GM12878 (cell line): ENCODE data around the gene STEAP3. TPM values are rescaled to one million over a fixed set of nuclear protein-coding genes. Genes with fewer than 3 reads are reported as not detected.

Experiments
- ATAC-seq: fragments of 200-7000 bp; cut with Tn5 transposase; 3 replicates; pipeline ENCODE4 v1.9.1; 2020; ENCODE audit warnings: mild to moderate bottlenecking, moderate library complexity
- BruUV-seq: library from RNA; stranded (reverse); fragments of 400-500 nt; replicated peaks from 2 replicates; lab custom pipeline; 2021; lab: Mats Ljungman, UMichigan
- CTCF ChIA-PET: fragments of 300-600 bp; sonication (Branson Sonifier 250); formaldehyde crosslinking; extraction: SDS; loops from one replicate; lab custom pipeline; 2021; ENCODE audit warnings: inconsistent platforms; lab: Yijun Ruan, JAX
- POLR2A ChIA-PET: fragments of 350-600 bp; formaldehyde crosslinking; extraction: SDS; loops from one replicate; lab custom pipeline; 2021; ENCODE audit warnings: inconsistent platforms; lab: Charles Lee
- RAD21 ChIA-PET: fragments of 300-600 bp; sonication (Branson Sonifier 250); formaldehyde crosslinking; loops from one replicate; lab custom pipeline; 2023; ENCODE audit warnings: antibody characterized with exemption; ENCODE audit not compliant: unreplicated experiment; lab: Charles Lee
- SMC1A ChIA-PET: fragments of 300-600 bp; sonication (Branson Sonifier 250); formaldehyde crosslinking; loops from one replicate; lab custom pipeline; 2023; ENCODE audit not compliant: unreplicated experiment, uncharacterized antibody; lab: Charles Lee
- DNase-seq: peaks from one replicate; pipeline ENCODE4 v3.0.0-alpha.2; 2011; ENCODE audit warnings: low read depth, low spot score
- FAIRE-seq: peaks from 3 replicates; lab custom pipeline; 2011; peaks lifted over from hg19 to GRCh38; lab: Jason Lieb, UNC
- H2AFZ ChIP-seq: 2 replicates; pipeline ENCODE4 v1.6.0; 2011; ENCODE audit warnings: low read depth, low read length, control low read depth; ENCODE audit not compliant: control insufficient read depth
- H3K27ac ChIP-seq: 2 replicates; pipeline ENCODE4 v1.5.1; 2011; ENCODE audit warnings: control low read depth; ENCODE audit not compliant: control insufficient read depth, insufficient read depth
- H3K27me3 ChIP-seq, 2 experiments: replicated peaks in 1 of 2; 2 replicates each; pipeline versions ENCODE4 v1.6.0 to v1.6.1; 2011; ENCODE audit warnings: low read length in 1 of 2; ENCODE audit not compliant: control insufficient read depth in 2 of 2, insufficient read depth in 2 of 2
- H3K36me3 ChIP-seq, 2 experiments: 2 replicates each; pipeline ENCODE4 v1.5.1; 2011; ENCODE audit warnings: low read length in 1 of 2; ENCODE audit not compliant: control insufficient read depth in 2 of 2, insufficient read depth in 2 of 2
- H3K4me1 ChIP-seq: 2 replicates; pipeline ENCODE4 v1.6.1; 2011; ENCODE audit warnings: mild to moderate bottlenecking, low read length, moderate library complexity, mixed read lengths; ENCODE audit not compliant: control insufficient read depth, insufficient read depth
- H3K4me2 ChIP-seq: 2 replicates; pipeline ENCODE4 v1.6.0; 2011; ENCODE audit warnings: control low read depth; ENCODE audit not compliant: control insufficient read depth, insufficient read depth
- H3K4me3 ChIP-seq: fragments of 200-600 bp; sonication (generic); 2 replicates; pipeline ENCODE4 v1.5.1; 2016
- H3K79me2 ChIP-seq: 2 replicates; pipeline ENCODE4 v1.6.0; 2011; ENCODE audit warnings: low read length; ENCODE audit not compliant: control insufficient read depth, insufficient read depth
- H3K9ac ChIP-seq: 2 replicates; pipeline ENCODE4 v1.8.0; 2011; ENCODE audit warnings: low read length, control low read depth, mixed read lengths; ENCODE audit not compliant: control insufficient read depth, insufficient read depth
- H3K9me3 ChIP-seq: replicated peaks from 3 replicates; pipeline ENCODE4 v1.5.1; 2011; ENCODE audit warnings: mild to moderate bottlenecking, low read length; ENCODE audit not compliant: control insufficient read depth, insufficient read depth
- H4K20me1 ChIP-seq: 2 replicates; pipeline ENCODE4 v1.6.0; 2011; ENCODE audit not compliant: control insufficient read depth, insufficient read depth
- ATF7 ChIP-seq: fragments of 450-650 bp; IDR thresholded peaks from 2 replicates; pipeline ENCODE4 v1.6.1; 2016; ENCODE audit warnings: low read depth, mild to moderate bottlenecking
- BACH1 ChIP-seq: fragments of 450-650 bp; IDR thresholded peaks from 2 replicates; pipeline ENCODE4 v1.6.1; 2017; ENCODE audit warnings: mild to moderate bottlenecking, borderline replicate concordance
- BHLHE40 ChIP-seq, 2 experiments: fragments of 450-650 bp in 1 of 2; IDR thresholded peaks; 2 replicates each; pipeline ENCODE4 v1.6.1; 2011 to 2017; ENCODE audit warnings: low read depth in 2 of 2, borderline replicate concordance in 1 of 2, improper control_type of control experiment in 1 of 2, low read length in 1 of 2, mild to moderate bottlenecking in 1 of 2
- CREM ChIP-seq: IDR thresholded peaks from 2 replicates; pipeline ENCODE4 v1.6.1; 2014; ENCODE audit warnings: antibody characterized with exemption, low read depth
- KLF5 ChIP-seq: fragments of 450-650 bp; IDR thresholded peaks from 2 replicates; pipeline ENCODE4 v1.6.1; 2014; ENCODE audit warnings: mild to moderate bottlenecking; ENCODE audit not compliant: partially characterized antibody
- MYB ChIP-seq: fragments of 150-350 bp; IDR thresholded peaks from 2 replicates; pipeline ENCODE4 v1.6.1; 2014; ENCODE audit warnings: mild to moderate bottlenecking, low read depth, low read length, borderline replicate concordance
- NKRF ChIP-seq: fragments of 450-650 bp; conservative IDR thresholded peaks from 2 replicates; pipeline ENCODE4 v1.6.1; 2017; ENCODE audit warnings: mild to moderate bottlenecking, moderate library complexity
- PKNOX1 ChIP-seq: fragments of 450-650 bp; IDR thresholded peaks from 2 replicates; pipeline ENCODE4 v1.6.1; 2016; ENCODE audit warnings: mild to moderate bottlenecking
- POLR2AphosphoS5 ChIP-seq: IDR thresholded peaks from 2 replicates; pipeline ENCODE4 v1.6.1; 2011; ENCODE audit warnings: mild to moderate bottlenecking, low read length, inconsistent platforms
- PRDM15 ChIP-seq: fragments of 450-650 bp; formaldehyde crosslinking; IDR thresholded peaks from 2 replicates; pipeline ENCODE4 v1.4.0; 2020; ENCODE audit warnings: mild to moderate bottlenecking, moderate library complexity
- ZBED1 ChIP-seq: IDR thresholded peaks from 2 replicates; pipeline ENCODE4 v1.6.1; 2016; ENCODE audit warnings: borderline replicate concordance
- WGBS: methylation state at CpG from one replicate; pipeline ENCODE4 v1.1.6; 2016; ENCODE audit warnings: low lambda C conversion rate; ENCODE audit not compliant: insufficient replicate concordance, insufficient coverage; ENCODE audit errors: missing lambda C conversion rate; 5-methylcytosine and 5-hydroxymethylcytosine counted together
- in situ Hi-C: fragments of 300-500 bp; cut with MboI; formaldehyde crosslinking; loops from 9 replicates; pipeline ENCODE4 v1.14.3; 2018; ENCODE audit warnings: mixed read lengths
- intact Hi-C: fragments of 100-400 bp; cut with micrococcal nuclease; formaldehyde crosslinking; loops from one replicate; pipeline ENCODE4 v1.14.2; 2022; ENCODE audit not compliant: unreplicated experiment
- polyA plus RNA-seq, 11 experiments: library from polyadenylated mRNA; depleted of rRNA in 4 of 11; unstranded in 6 of 11; stranded (reverse) in 5 of 11; fragments of >200 nt; fragmentation: Nextera tagmentation in 4 of 11; fragmentation: Illumina TruSeq in 1 of 11; extraction: Ambion mirVana in 4 of 11; extraction: Trizol in 1 of 11; gene quantifications; 1 replicate in 1 of 11; 2 replicates in 10 of 11; pipeline versions ENCODE4 v1.2.1 to v1.2.3, GENCODE V29; 2011 to 2016; ENCODE audit warnings: inconsistent platforms in 2 of 11, missing spikeins in 2 of 11, low read depth in 1 of 11
- total RNA-seq, 4 experiments: library from RNA; depleted of rRNA in 3 of 4; stranded (reverse); fragments of >200 nt in 3 of 4; fragmentation: Illumina TruSeq in 1 of 4; extraction: Trizol in 1 of 4; gene quantifications; 2 replicates each; pipeline versions ENCODE4 v1.2.1 to v1.2.3, GENCODE V29; 2013 to 2021

The STEAP3 gene
- total and polyA plus RNA-seq, 10 of the 15 experiments (the other 5 are each of a cell fraction or from before 2014, with no cell fraction given) = 0.42 to 8.3 (median 4.8) TPM

GRCh38 chr2:119278946-119279345 is 55.3 kb downstream of the STEAP3 start (continued):
- no peak for TF ChIP-seq PRDM15 (CRISPR knock-in tag)

- Histone ChIP-seq H2AFZ (no peak overlapping the region), H3K9ac (no peak overlapping the region), H3K4me1 (no peaks in the 10 kb centered on the region), H3K36me3 (no peaks in the 10 kb centered on the region), H3K79me2 (no peaks in the 10 kb centered on the region), H4K20me1 (no peaks in the 10 kb centered on the region), H3K9me3 (no peaks in the 10 kb centered on the region), H3K27me3 (no peaks in the 10 kb centered on the region), H3K4me3 (no peak overlapping the region), H3K4me2 (no peak overlapping the region), H3K27ac (no peak overlapping the region)
- WGBS = 84% methylated on average over 6 of the region's 6 CpGs
- SMC1A ChIA-PET = interaction anchor here (1.3 kb wide), 1 partner anchor 110 kb away, joined by 3 read pairs; no protein-coding TSS in a partner anchor
- ATAC-seq = no peak
- CTCF ChIA-PET = no interaction called here
- intact Hi-C loops (no loop called here), in situ Hi-C loops (no loop called here)
- no TSS peak for BruUV-seq
- RAD21 ChIA-PET = no interaction called here
- FAIRE-seq = no peak
- no peak for TF ChIP-seq BACH1
- no peak for TF ChIP-seq ATF7
- no peak for TF ChIP-seq PKNOX1
- no peak for TF ChIP-seq MYB
- TF ChIP-seq ZBED1 = no peak
- no peak for TF ChIP-seq BHLHE40 (IDR thresholded peaks at IDR 0.05; ENCODE audit: borderline replicate concordance in 1 of 2, low read depth in 2 of 2, low read length in 1 of 2)
- no peak for TF ChIP-seq CREM
- TF ChIP-seq NKRF = no peak
- TF ChIP-seq KLF5 = no peak
- TF ChIP-seq POLR2AphosphoS5 = no peak
- no peak for DNase-seq
- POLR2A ChIA-PET = interaction anchor here (0.6 kb wide), 1 partner anchor 133 kb away, joined by 7 read pairs; no protein-coding TSS in a partner anchor
Measured at GRCh38 chr2:119279666-119280065, 56.0 kb downstream of the STEAP3 start.
